Stomach (tissue), 4 donors: ENCODE data around the gene B4GALT4.

ENCODE experiments used
- CTCF ChIP-seq, 7 experiments: fragments of 450-650 bp in 4 of 7; fragments of 200-600 bp in 3 of 7; sonication (generic) in 3 of 7; IDR thresholded peaks; one replicate each; pipeline ENCODE4 v1.5.1; 2016 to 2019; ENCODE audit warnings: antibody characterized with exemption in 7 of 7, control low read depth in 2 of 7, mild to moderate bottlenecking in 1 of 7
- POLR2A ChIP-seq, 4 donors: fragments of 450-650 bp; IDR thresholded peaks; one replicate each; pipeline ENCODE4 v1.6.1; 2016; ENCODE audit warnings: antibody characterized with exemption in 4 of 4, control low read depth in 2 of 4, mild to moderate bottlenecking in 1 of 4, moderate library complexity in 1 of 4
- POLR2AphosphoS5 ChIP-seq, 3 donors: sonication (generic); formaldehyde crosslinking; IDR thresholded peaks; one replicate each; pipeline ENCODE4 v1.6.1; 2016; ENCODE audit warnings: antibody characterized with exemption in 3 of 3

GRCh38 chr3:119211803-119212202 is 28.9 kb downstream of the B4GALT4 start:
- TF ChIP-seq CTCF (IDR thresholded peaks at IDR 0.05) (no peak), POLR2AphosphoS5 (IDR thresholded peaks at IDR 0.05) (no peak), POLR2A (IDR thresholded peaks at IDR 0.05) (no peak)
